K562 (cell line): ENCODE measurements around the gene SPATA2. TPM values are rescaled to one million over a fixed set of nuclear protein-coding genes. Genes with fewer than 3 reads are reported as not detected.

Experiments
- ATAC-seq: fragments of 200-7000 bp; cut with Tn5 transposase; 3 replicates; pipeline ENCODE4 v1.9.1; 2020; ENCODE audit warnings: moderate library complexity
- BruUV-seq: library from RNA; stranded (reverse); fragments of 400-500 nt; replicated peaks from 2 replicates; lab custom pipeline; 2021; lab: Mats Ljungman, UMichigan
- CTCF ChIA-PET: fragments of 300-600 bp; formaldehyde crosslinking; extraction: SDS; loops from one replicate; lab custom pipeline; 2021; ENCODE audit warnings: low intra/inter-chr PET ratio; lab: Yijun Ruan, JAX
- POLR2A ChIA-PET: fragments of 300-600, 350-650 bp; sonication (Branson Sonifier 250); formaldehyde crosslinking; extraction: SDS; loops from one replicate; lab custom pipeline; 2021; ENCODE audit warnings: antibody characterized with exemption, inconsistent platforms; lab: Yijun Ruan, JAX
- DNase-seq, 4 experiments: peaks; one replicate each; pipeline versions ENCODE4 v3.0.0 to v3.0.0-alpha.2; 2011 to 2018; ENCODE audit warnings: low spot score in 3 of 4, mixed read lengths in 3 of 4; ENCODE audit errors: extremely low read depth in 1 of 4
- FAIRE-seq: peaks from 2 replicates; lab custom pipeline; 2011; peaks lifted over from hg19 to GRCh38; lab: Jason Lieb, UNC
- H2AFZ ChIP-seq: 2 replicates; pipeline ENCODE4 v1.6.0; 2011; ENCODE audit warnings: low read depth, low read length, control low read depth, inconsistent platforms
- H3K27ac ChIP-seq: fragments of 200-600 bp; 3 replicates; pipeline ENCODE4 v1.8.0; 2011; ENCODE audit warnings: low read depth, mild to moderate bottlenecking, control low read depth, inconsistent platforms, low read length, moderate library complexity, mixed read lengths; ENCODE audit errors: extremely low read depth
- H3K27me3 ChIP-seq, 2 experiments: fragments of 300-600 bp in 1 of 2; 2 replicates in 1 of 2; 3 replicates in 1 of 2; pipeline versions ENCODE4 v1.6.0 to v1.8.0; 2011; ENCODE audit warnings: inconsistent platforms in 2 of 2, low read length in 2 of 2, mild to moderate bottlenecking in 1 of 2, mixed read lengths in 1 of 2, moderate library complexity in 1 of 2; ENCODE audit not compliant: control insufficient read depth in 2 of 2, insufficient read depth in 2 of 2
- H3K36me3 ChIP-seq: fragments of 300-600 bp; 3 replicates; pipeline ENCODE4 v1.8.0; 2011; ENCODE audit warnings: mild to moderate bottlenecking, low read length, inconsistent platforms; ENCODE audit not compliant: control insufficient read depth, insufficient read depth
- H3K4me1 ChIP-seq, 2 experiments: fragments of 200-600 bp in 1 of 2; replicated peaks in 1 of 2; 2 replicates in 1 of 2; 3 replicates in 1 of 2; pipeline versions ENCODE4 v1.5.1 to v1.8.0; 2011; ENCODE audit warnings: inconsistent platforms in 2 of 2, low read length in 2 of 2, mild to moderate bottlenecking in 1 of 2, mixed read lengths in 1 of 2, moderate library complexity in 1 of 2; ENCODE audit not compliant: control insufficient read depth in 2 of 2, insufficient read depth in 2 of 2
- H3K4me2 ChIP-seq: 2 replicates; pipeline ENCODE4 v1.6.1; 2011; ENCODE audit warnings: low read length, control low read depth, inconsistent platforms, mixed read lengths; ENCODE audit not compliant: insufficient read depth
- H3K4me3 ChIP-seq: fragments of 200-600 bp; sonication (generic), shearing (Covaris generic); 2 replicates; pipeline ENCODE4 v1.5.1; 2016; ENCODE audit warnings: control low read depth, inconsistent platforms
- H3K79me2 ChIP-seq: fragments of 200-600 bp; 3 replicates; pipeline ENCODE4 v1.8.0; 2011; ENCODE audit warnings: low read length, inconsistent platforms; ENCODE audit not compliant: control insufficient read depth, insufficient read depth
- H3K9ac ChIP-seq, 2 experiments: 2 replicates each; pipeline versions ENCODE4 v1.6.0 to v1.6.1; 2011; ENCODE audit warnings: low read depth in 2 of 2, low read length in 2 of 2, control low read depth in 1 of 2, inconsistent platforms in 1 of 2, mild to moderate bottlenecking in 1 of 2, mixed read lengths in 1 of 2; ENCODE audit not compliant: insufficient read depth in 1 of 2
- H3K9me1 ChIP-seq: one replicate; pipeline ENCODE4 v1.6.0; 2011; ENCODE audit warnings: inconsistent platforms, mild to moderate bottlenecking, low read length, moderate library complexity; ENCODE audit not compliant: control insufficient read depth, insufficient read depth
- H3K9me3 ChIP-seq: replicated peaks from 2 replicates; pipeline ENCODE4 v1.5.1; 2011; ENCODE audit warnings: low read depth, low read length, inconsistent platforms; ENCODE audit not compliant: control insufficient read depth, insufficient read depth
- H4K20me1 ChIP-seq: replicated peaks from 2 replicates; pipeline ENCODE4 v1.6.1; 2011; ENCODE audit warnings: low read length, inconsistent platforms, mixed read lengths; ENCODE audit not compliant: control insufficient read depth, insufficient read depth
- BCOR ChIP-seq: fragments of 450-650 bp; IDR thresholded peaks from 2 replicates; pipeline ENCODE4 v1.6.1; 2016
- NFATC3 ChIP-seq: fragments of 450-650 bp; IDR thresholded peaks from 2 replicates; pipeline ENCODE4 v1.6.1; 2017; ENCODE audit warnings: mild to moderate bottlenecking
- WGBS: fragments of 100-300 bp; shearing (Covaris generic); methylation state at CpG from one replicate; pipeline ENCODE4 v1.1.6; 2016; ENCODE audit warnings: low coverage, mixed read lengths; ENCODE audit not compliant: insufficient coverage; ENCODE audit errors: missing lambda C conversion rate; 5-methylcytosine and 5-hydroxymethylcytosine counted together
- in situ Hi-C: fragments of 300-500 bp; cut with MboI; formaldehyde crosslinking; loops from 4 replicates; pipeline ENCODE4 v1.15.0; 2018; ENCODE audit warnings: inconsistent platforms, mixed read lengths
- intact Hi-C: fragments of 100-400 bp; cut with micrococcal nuclease; formaldehyde crosslinking; loops from 2 replicates; pipeline ENCODE4 v1.14.2; 2022
- polyA plus RNA-seq, 8 experiments: library from polyadenylated mRNA; depleted of rRNA in 4 of 8; stranded (reverse) in 5 of 8; unstranded in 3 of 8; fragments of >200 nt; fragmentation: Nextera tagmentation in 2 of 8; fragmentation: Illumina TruSeq in 1 of 8; extraction: Ambion mirVana in 2 of 8; extraction: Trizol in 1 of 8; gene quantifications; 2 replicates each; pipeline versions ENCODE4 v1.2.1 to v1.2.3, GENCODE V29; 2011 to 2014; ENCODE audit warnings: inconsistent platforms in 1 of 8, missing spikeins in 1 of 8
- total RNA-seq, 7 experiments: library from RNA; depleted of rRNA in 6 of 7; stranded (reverse); fragments of >200 nt in 6 of 7; fragmentation: Illumina TruSeq in 2 of 7; extraction: Trizol in 2 of 7; gene quantifications; 2 replicates each; pipeline versions ENCODE4 v1.2.1 to v1.2.3, GENCODE V29; 2011 to 2021; ENCODE audit warnings: low replicate concordance in 1 of 7
- TF ChIP-seq, protein P1 (sequence below): fragments of 250-450 bp; sonication (Bioruptor Pico); IDR thresholded peaks from 2 replicates; pipeline ENCODE4 v1.8.0; 2022; ENCODE audit warnings: inconsistent platforms, mild to moderate bottlenecking, moderate library complexity, borderline replicate concordance

The SPATA2 gene
- total and polyA plus RNA-seq, 9 of the 15 experiments (the other 6 are each of a cell fraction or from before 2014, with no cell fraction given) = 0.46 to 8.2 (median 2.7) TPM

DNA sequence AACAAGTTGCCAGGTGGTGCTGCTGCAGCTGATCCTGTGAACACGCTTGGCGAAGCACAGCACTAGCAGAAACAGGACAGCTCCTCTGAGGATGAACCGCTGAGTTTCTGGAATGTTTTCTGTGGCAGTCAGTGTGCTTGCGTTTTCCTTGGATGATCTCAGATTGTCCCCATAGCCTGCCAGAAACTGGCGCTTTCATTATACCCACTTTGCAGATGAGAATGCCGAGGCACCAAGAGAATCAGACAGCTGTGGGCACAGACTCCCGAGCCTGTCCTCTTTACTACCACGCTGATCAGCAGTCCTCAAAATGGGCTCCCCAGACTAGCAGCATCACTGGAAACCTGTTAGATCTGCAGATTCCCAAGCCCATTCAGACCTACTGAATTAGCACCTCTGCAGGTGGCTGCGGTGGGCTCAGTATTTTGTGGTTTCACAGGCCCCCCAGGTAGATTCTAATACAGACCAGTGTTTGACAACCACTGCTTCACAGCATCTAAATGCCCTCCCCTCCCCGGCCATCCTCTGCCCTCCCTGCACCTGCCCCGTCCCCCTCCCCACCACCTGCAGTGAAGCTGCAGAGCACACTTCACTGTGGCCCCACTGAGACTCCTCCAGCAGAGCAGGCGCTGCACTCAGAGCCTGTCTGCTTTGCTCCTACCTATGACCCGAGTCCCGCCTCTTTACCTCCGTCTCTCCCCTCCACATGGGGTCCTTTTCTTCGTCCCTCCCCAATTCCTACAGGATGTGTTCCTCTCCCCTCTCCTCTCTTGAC lies 29.6 kb downstream of the SPATA2 start:
- POLR2A ChIA-PET = interaction anchor here (1.4 to 1.7 kb wide), 2 partner anchors 8 kb away, joined by 3 to 6 read pairs; no protein-coding TSS in a partner anchor

More for the DNA sequence above, 29.6 kb downstream of the SPATA2 start:
- intact Hi-C loops = no loop called here
- no peaks in the 10 kb centered on the region for H3K27me3 ChIP-seq
- peaks cover 4% of the 10 kb centered on the region for H3K9me1 ChIP-seq
- H4K20me1 ChIP-seq = peaks cover 11% of the 10 kb centered on the region; the same call in 1 of the 2 replicates
- CTCF ChIA-PET = no interaction called here
- no peak overlapping the region for H3K27ac ChIP-seq
- in situ Hi-C loops = loop anchor here (25.0 kb wide), 1 partner anchor 548 kb away; no protein-coding TSS in a partner anchor
- no peak for FAIRE-seq
- no peak overlapping the region for H3K4me3 ChIP-seq
- TF ChIP-seq, protein P1, sequence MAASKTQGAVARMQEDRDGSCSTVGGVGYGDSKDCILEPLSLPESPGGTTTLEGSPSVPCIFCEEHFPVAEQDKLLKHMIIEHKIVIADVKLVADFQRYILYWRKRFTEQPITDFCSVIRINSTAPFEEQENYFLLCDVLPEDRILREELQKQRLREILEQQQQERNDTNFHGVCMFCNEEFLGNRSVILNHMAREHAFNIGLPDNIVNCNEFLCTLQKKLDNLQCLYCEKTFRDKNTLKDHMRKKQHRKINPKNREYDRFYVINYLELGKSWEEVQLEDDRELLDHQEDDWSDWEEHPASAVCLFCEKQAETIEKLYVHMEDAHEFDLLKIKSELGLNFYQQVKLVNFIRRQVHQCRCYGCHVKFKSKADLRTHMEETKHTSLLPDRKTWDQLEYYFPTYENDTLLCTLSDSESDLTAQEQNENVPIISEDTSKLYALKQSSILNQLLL (CRISPR knock-in tag) = no peak
- peak; percentile 11; the same call in 1 of the 2 replicates for TF ChIP-seq BCOR
- TF ChIP-seq NFATC3 = no peak
- no peak for ATAC-seq
- H3K4me1 ChIP-seq = peaks cover 0 to 21% of the 10 kb centered on the region in 2 experiments; a peak in 3 of 5 replicates
- no peak overlapping the region for H3K9ac ChIP-seq
- no peak for DNase-seq
- no peaks in the 10 kb centered on the region for H3K79me2 ChIP-seq
- WGBS = 75% methylated on average over 13 of the region's 16 CpGs
- H2AFZ ChIP-seq = no peak overlapping the region
- BruUV-seq = no TSS peak
- peaks cover 57% of the 10 kb centered on the region; the same call in 2 of the 3 replicates for H3K36me3 ChIP-seq
- H3K9me3 ChIP-seq = no peaks in the 10 kb centered on the region
- no peak overlapping the region for H3K4me2 ChIP-seq
